Endothelial cell of umbilical vein (primary cell): ENCODE data around the gene RTCB. TPM values are rescaled to one million over a fixed set of nuclear protein-coding genes. Genes with fewer than 3 reads are reported as not detected.

Experiments used
- BruUV-seq: library from RNA; stranded (reverse); fragments of 400-500 nt; replicated peaks from 2 replicates; lab custom pipeline; 2021; lab: Mats Ljungman, UMichigan
- CTCF ChIA-PET: fragments of 300-600, 350-600 bp; sonication (Branson Sonifier 250); formaldehyde crosslinking; loops from one replicate; lab custom pipeline; 2021; ENCODE audit warnings: antibody characterized with exemption, inconsistent platforms; lab: Charles Lee
- POLR2A ChIA-PET: fragments of 300-600, 350-600 bp; sonication (Branson Sonifier 250); formaldehyde crosslinking; loops from one replicate; lab custom pipeline; 2021; ENCODE audit warnings: antibody characterized with exemption, inconsistent platforms; lab: Charles Lee
- DNase-seq: peaks from one replicate; pipeline ENCODE4 v3.0.0-alpha.2; 2011; ENCODE audit warnings: low read depth, low spot score
- FAIRE-seq: peaks from 2 replicates; lab custom pipeline; 2011; peaks lifted over from hg19 to GRCh38; lab: Jason Lieb, UNC
- H2AFZ ChIP-seq: 2 replicates; pipeline ENCODE4 v1.6.0; 2012; ENCODE audit warnings: low read depth, low read length, control low read depth, inconsistent platforms
- H3K27ac ChIP-seq: 2 replicates; pipeline ENCODE4 v1.5.1; 2011; ENCODE audit warnings: low read depth, mild to moderate bottlenecking, control low read depth, low read length, moderate library complexity; ENCODE audit not compliant: insufficient read depth
- H3K27me3 ChIP-seq, 2 experiments: 2 replicates each; pipeline versions ENCODE4 v1.6.0 to v1.6.1; 2011; ENCODE audit warnings: low read length in 2 of 2, mixed read lengths in 1 of 2; ENCODE audit not compliant: control insufficient read depth in 2 of 2, insufficient read depth in 2 of 2
- H3K36me3 ChIP-seq, 2 experiments: 2 replicates in 1 of 2; 3 replicates in 1 of 2; pipeline ENCODE4 v1.5.1; 2011; ENCODE audit warnings: low read length in 2 of 2, mild to moderate bottlenecking in 1 of 2, moderate library complexity in 1 of 2; ENCODE audit not compliant: control insufficient read depth in 2 of 2, insufficient read depth in 2 of 2; ENCODE audit errors: extremely low read depth in 1 of 2
- H3K4me1 ChIP-seq: 3 replicates; pipeline ENCODE4 v1.5.1; 2011; ENCODE audit warnings: mild to moderate bottlenecking, low read length; ENCODE audit not compliant: control insufficient read depth, insufficient read depth; ENCODE audit errors: extremely low read depth
- H3K4me2 ChIP-seq: 2 replicates; pipeline ENCODE4 v1.6.1; 2011; ENCODE audit warnings: low read length, control low read depth, mixed read lengths; ENCODE audit not compliant: insufficient read depth
- H3K4me3 ChIP-seq, 3 experiments: fragments of 200-600 bp in 1 of 3; sonication (generic), shearing (Covaris generic) in 1 of 3; replicated peaks in 1 of 3; 2 replicates each; pipeline ENCODE4 v1.5.1; 2011 to 2016; ENCODE audit warnings: control low read depth in 3 of 3, low read length in 3 of 3, mild to moderate bottlenecking in 2 of 3, inconsistent platforms in 1 of 3, low read depth in 1 of 3, moderate library complexity in 1 of 3; ENCODE audit not compliant: insufficient read depth in 1 of 3
- H3K79me2 ChIP-seq: 2 replicates; pipeline ENCODE4 v1.6.0; 2012; ENCODE audit warnings: low read length, inconsistent platforms; ENCODE audit not compliant: control insufficient read depth, insufficient read depth
- H3K9ac ChIP-seq: replicated peaks from 2 replicates; pipeline ENCODE3; 2011; ENCODE audit warnings: low read length, control low read depth; ENCODE audit not compliant: insufficient read depth; ENCODE audit errors: extremely low read depth
- H3K9me1 ChIP-seq: replicated peaks from 3 replicates; pipeline ENCODE4 v1.6.0; 2011; ENCODE audit warnings: mild to moderate bottlenecking, low read length; ENCODE audit not compliant: control insufficient read depth, insufficient read depth; ENCODE audit errors: extremely low read depth
- H3K9me3 ChIP-seq: replicated peaks from 2 replicates; pipeline ENCODE4 v1.5.1; 2012; ENCODE audit warnings: low read length, inconsistent platforms; ENCODE audit not compliant: control insufficient read depth, insufficient read depth
- H4K20me1 ChIP-seq: replicated peaks from 2 replicates; pipeline ENCODE3; 2011; ENCODE audit warnings: mild to moderate bottlenecking, low read length; ENCODE audit not compliant: control insufficient read depth, insufficient read depth; ENCODE audit errors: extremely low read depth
- EZH2 ChIP-seq: IDR thresholded peaks from 2 replicates; pipeline ENCODE4 v1.6.1; 2012; ENCODE audit warnings: borderline replicate concordance, low read depth, mild to moderate bottlenecking, moderate library complexity, low read length, inconsistent platforms; ENCODE audit not compliant: severe bottlenecking
- FOS ChIP-seq: IDR thresholded peaks from 2 replicates; pipeline ENCODE4 v1.6.1; 2011; ENCODE audit warnings: mild to moderate bottlenecking, low read length, moderate library complexity, borderline replicate concordance; ENCODE audit not compliant: insufficient read depth
- GATA2 ChIP-seq: IDR thresholded peaks from 2 replicates; pipeline ENCODE4 v1.7.0; 2011; ENCODE audit warnings: low read depth, mild to moderate bottlenecking, moderate library complexity, mixed read lengths, low read length; ENCODE audit not compliant: insufficient read length, insufficient read depth
- JUN ChIP-seq: IDR thresholded peaks from 2 replicates; pipeline ENCODE4 v1.6.1; 2011; ENCODE audit warnings: borderline replicate concordance, low read depth; ENCODE audit not compliant: insufficient read length, insufficient read depth
- MYC ChIP-seq: IDR thresholded peaks from one replicate; pipeline ENCODE4 v1.6.1; 2011; ENCODE audit warnings: mild to moderate bottlenecking, low read depth, low read length
- POLR2A ChIP-seq: IDR thresholded peaks from 2 replicates; pipeline ENCODE4 v1.6.1; 2012; ENCODE audit warnings: low read depth, mild to moderate bottlenecking, control low read depth, low read length
- POLR2AphosphoS5 ChIP-seq: IDR thresholded peaks from 2 replicates; pipeline ENCODE4 v1.6.1; 2012; ENCODE audit warnings: low read depth, mild to moderate bottlenecking, control low read depth, low read length, moderate library complexity; ENCODE audit not compliant: insufficient read depth
- dilution Hi-C: fragments of 300-500 bp; cut with MboI; formaldehyde crosslinking; loops from one replicate; pipeline ENCODE4 v1.15.0; 2019; ENCODE audit warnings: low sequenced_read_pairs; ENCODE audit not compliant: extremely low pct_ligation_motif_present
- intact Hi-C: fragments of 100-400 bp; cut with micrococcal nuclease; formaldehyde crosslinking; loops from one replicate; pipeline ENCODE4 v1.10.0; 2022
- polyA plus RNA-seq, 4 experiments: library from polyadenylated mRNA; depleted of rRNA in 3 of 4; stranded (reverse) in 3 of 4; unstranded in 1 of 4; fragments of >200 nt; gene quantifications; 2 replicates each; pipeline versions ENCODE4 v1.2.1 to v1.2.3, GENCODE V29; 2011 to 2012; ENCODE audit warnings: missing spikeins in 1 of 4
- total RNA-seq: library from RNA; stranded (reverse); gene quantifications from 2 replicates; pipeline ENCODE4 v1.2.3, GENCODE V29; 2021
- TF ChIP-seq, protein P1 (sequence below): IDR thresholded peaks from 2 replicates; pipeline ENCODE4 v1.6.1; 2011; ENCODE audit not compliant: insufficient read depth, insufficient read length
- TF ChIP-seq, protein P2 (sequence below), 2 donors: IDR thresholded peaks; 1 replicate in 1 of 2; 2 replicates in 1 of 2; pipeline ENCODE4 v1.5.1; 2011; ENCODE audit warnings: low read length in 2 of 2, mild to moderate bottlenecking in 2 of 2, moderate library complexity in 2 of 2, control low read depth in 1 of 2, inconsistent platforms in 1 of 2, low read depth in 1 of 2; ENCODE audit not compliant: insufficient read depth in 1 of 2; ENCODE audit errors: extremely low read depth in 1 of 2

The RTCB gene
- total and polyA plus RNA-seq, 2 donors (not counting 3 experiments of a cell fraction or from before 2014, with no cell fraction given) = 98.7 to 100 TPM

DNA sequence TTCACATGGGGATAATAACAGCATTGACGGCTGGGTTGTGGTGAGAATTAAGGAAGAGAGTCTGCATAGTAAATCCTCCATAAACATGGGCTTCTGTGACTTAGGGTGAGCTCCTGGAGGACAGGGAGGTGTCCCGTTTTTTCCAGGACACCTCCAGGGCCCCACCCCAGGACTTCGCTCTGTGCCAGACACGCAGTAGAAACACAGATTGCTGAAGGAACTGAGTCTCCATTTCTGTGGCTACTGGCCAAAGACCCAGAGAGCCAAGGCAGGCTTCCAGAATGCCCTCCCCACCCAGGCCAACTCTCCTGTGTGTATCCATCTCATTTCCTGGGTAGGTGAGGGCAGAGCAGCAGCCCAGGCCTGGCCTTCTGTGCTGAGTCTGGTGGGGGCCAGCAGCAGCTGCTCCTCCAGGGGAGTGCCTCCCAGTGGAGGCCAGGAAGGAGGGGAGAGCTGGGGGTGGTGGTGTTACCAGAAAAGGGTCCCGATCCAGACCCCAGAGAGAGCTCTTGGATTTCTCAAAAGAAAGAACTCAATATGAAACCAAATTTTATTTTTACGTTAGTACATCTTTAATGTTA, 63.9 kb downstream of the RTCB start:
- no peak for FAIRE-seq
- H3K79me2 ChIP-seq = peaks cover 18% of the 10 kb centered on the region
- ChIA-PET POLR2A (no interaction called here), CTCF (no interaction called here)
- no peak overlapping the region for H2AFZ ChIP-seq
- no peak overlapping the region for H3K4me3 ChIP-seq
- no peak overlapping the region for H3K9ac ChIP-seq
- no peak overlapping the region for H3K4me2 ChIP-seq
- H3K4me1 ChIP-seq = peaks cover 18% of the 10 kb centered on the region
- H3K9me1 ChIP-seq = no peaks in the 10 kb centered on the region
- intact Hi-C loops = no loop called here
- TF ChIP-seq POLR2A = no peak
- TF ChIP-seq, protein P1, sequence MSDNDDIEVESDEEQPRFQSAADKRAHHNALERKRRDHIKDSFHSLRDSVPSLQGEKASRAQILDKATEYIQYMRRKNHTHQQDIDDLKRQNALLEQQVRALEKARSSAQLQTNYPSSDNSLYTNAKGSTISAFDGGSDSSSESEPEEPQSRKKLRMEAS = no peak
- no peak for TF ChIP-seq POLR2AphosphoS5
- TF ChIP-seq EZH2 = no peak
- no peak for TF ChIP-seq GATA2
- TF ChIP-seq MYC = no peak
- TF ChIP-seq, protein P2, sequence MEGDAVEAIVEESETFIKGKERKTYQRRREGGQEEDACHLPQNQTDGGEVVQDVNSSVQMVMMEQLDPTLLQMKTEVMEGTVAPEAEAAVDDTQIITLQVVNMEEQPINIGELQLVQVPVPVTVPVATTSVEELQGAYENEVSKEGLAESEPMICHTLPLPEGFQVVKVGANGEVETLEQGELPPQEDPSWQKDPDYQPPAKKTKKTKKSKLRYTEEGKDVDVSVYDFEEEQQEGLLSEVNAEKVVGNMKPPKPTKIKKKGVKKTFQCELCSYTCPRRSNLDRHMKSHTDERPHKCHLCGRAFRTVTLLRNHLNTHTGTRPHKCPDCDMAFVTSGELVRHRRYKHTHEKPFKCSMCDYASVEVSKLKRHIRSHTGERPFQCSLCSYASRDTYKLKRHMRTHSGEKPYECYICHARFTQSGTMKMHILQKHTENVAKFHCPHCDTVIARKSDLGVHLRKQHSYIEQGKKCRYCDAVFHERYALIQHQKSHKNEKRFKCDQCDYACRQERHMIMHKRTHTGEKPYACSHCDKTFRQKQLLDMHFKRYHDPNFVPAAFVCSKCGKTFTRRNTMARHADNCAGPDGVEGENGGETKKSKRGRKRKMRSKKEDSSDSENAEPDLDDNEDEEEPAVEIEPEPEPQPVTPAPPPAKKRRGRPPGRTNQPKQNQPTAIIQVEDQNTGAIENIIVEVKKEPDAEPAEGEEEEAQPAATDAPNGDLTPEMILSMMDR (IDR thresholded peaks at IDR 0.05; ENCODE audit: extremely low read depth in 1 of 2, insufficient read depth in 1 of 2, low read depth in 1 of 2, low read length in 2 of 2) = no peak
- no peak for TF ChIP-seq JUN
- no peak for TF ChIP-seq FOS
- no peaks in the 10 kb centered on the region for H4K20me1 ChIP-seq
- H3K9me3 ChIP-seq = no peaks in the 10 kb centered on the region
- dilution Hi-C loops = no loop called here
- BruUV-seq = no TSS peak
- H3K36me3 ChIP-seq = no peaks in the 10 kb centered on the region
- no peak overlapping the region for H3K27ac ChIP-seq
- H3K27me3 ChIP-seq = no peaks in the 10 kb centered on the region
- no peak for DNase-seq
